H1 (cell line): ENCODE results near the gene C5orf15. TPM values are rescaled to one million over a fixed set of nuclear protein-coding genes. Genes with fewer than 3 reads are reported as not detected.

Experiments
- EP300 ChIP-seq, 2 experiments: IDR thresholded peaks; 1 replicate in 1 of 2; 2 replicates in 1 of 2; pipeline ENCODE4 v1.6.1; 2011 to 2012; ENCODE audit warnings: low read depth in 2 of 2, low read length in 2 of 2, mild to moderate bottlenecking in 2 of 2, borderline replicate concordance in 1 of 2, inconsistent platforms in 1 of 2, moderate library complexity in 1 of 2
- FOSL1 ChIP-seq: IDR thresholded peaks from 2 replicates; pipeline ENCODE4 v1.6.1; 2011; ENCODE audit warnings: mild to moderate bottlenecking, low read depth, low read length, moderate library complexity; ENCODE audit not compliant: insufficient read depth
- PHF8 ChIP-seq: fragments of 200-600 bp; sonication (generic); conservative IDR thresholded peaks from 2 replicates; pipeline ENCODE4 v1.7.1; 2012; ENCODE audit warnings: low read depth, mild to moderate bottlenecking, inconsistent platforms, low read length, moderate library complexity
- RAD21 ChIP-seq, 2 experiments: IDR thresholded peaks in 1 of 2; conservative IDR thresholded peaks in 1 of 2; 2 replicates each; pipeline ENCODE4 v1.6.1; 2011; ENCODE audit warnings: low read depth in 2 of 2, low read length in 2 of 2, improper control_type of control experiment in 1 of 2, inconsistent platforms in 1 of 2, mild to moderate bottlenecking in 1 of 2, moderate library complexity in 1 of 2
- SIN3A ChIP-seq, 2 experiments: IDR thresholded peaks in 1 of 2; conservative IDR thresholded peaks in 1 of 2; 2 replicates each; pipeline ENCODE4 v1.6.1; 2011 to 2012; ENCODE audit warnings: low read length in 2 of 2, improper control_type of control experiment in 1 of 2, low read depth in 1 of 2, mild to moderate bottlenecking in 1 of 2
- TAF7 ChIP-seq: optimal IDR thresholded peaks from 2 replicates; pipeline ENCODE3; 2011; ENCODE audit warnings: low read depth, mild to moderate bottlenecking, inconsistent platforms, low read length, moderate library complexity, borderline replicate concordance
- polyA plus RNA-seq, 7 experiments: library from polyadenylated mRNA; depleted of rRNA in 3 of 7; stranded (reverse) in 5 of 7; unstranded in 2 of 7; fragments of >200 nt in 5 of 7; fragments of 200-250 nt in 2 of 7; gene quantifications; 1 replicate in 5 of 7; 2 replicates in 1 of 7; 4 replicates in 1 of 7; pipeline versions ENCODE4 v1.2.1 to v1.2.3, GENCODE V29; 2011 to 2013; ENCODE audit warnings: missing spikeins in 2 of 7, mixed read lengths in 2 of 7
- total RNA-seq: library from RNA; stranded (reverse); fragmentation: NEBNext Ultra II Directional; extraction: Animal tissue kit (Norgen Biotek cat#: 25700); gene quantifications from 2 replicates; pipeline ENCODE4 v1.2.1, GENCODE V29; 2021
- TF ChIP-seq, protein P1 (sequence below), 3 experiments: IDR thresholded peaks; 1 replicate in 2 of 3; 2 replicates in 1 of 3; pipeline versions ENCODE4 v1.5.1 to v1.6.1; 2011; ENCODE audit warnings: low read length in 3 of 3, mild to moderate bottlenecking in 3 of 3, inconsistent platforms in 2 of 3, low read depth in 1 of 3, moderate library complexity in 1 of 3; ENCODE audit not compliant: insufficient read depth in 1 of 3; ENCODE audit errors: control extremely low read depth in 1 of 3

The C5orf15 gene
- total and polyA plus RNA-seq, 2 of the 8 experiments (the other 6 are each of a cell fraction or from before 2014, with no cell fraction given) = 31.7 to 39.3 TPM

- TF ChIP-seq, protein P1, sequence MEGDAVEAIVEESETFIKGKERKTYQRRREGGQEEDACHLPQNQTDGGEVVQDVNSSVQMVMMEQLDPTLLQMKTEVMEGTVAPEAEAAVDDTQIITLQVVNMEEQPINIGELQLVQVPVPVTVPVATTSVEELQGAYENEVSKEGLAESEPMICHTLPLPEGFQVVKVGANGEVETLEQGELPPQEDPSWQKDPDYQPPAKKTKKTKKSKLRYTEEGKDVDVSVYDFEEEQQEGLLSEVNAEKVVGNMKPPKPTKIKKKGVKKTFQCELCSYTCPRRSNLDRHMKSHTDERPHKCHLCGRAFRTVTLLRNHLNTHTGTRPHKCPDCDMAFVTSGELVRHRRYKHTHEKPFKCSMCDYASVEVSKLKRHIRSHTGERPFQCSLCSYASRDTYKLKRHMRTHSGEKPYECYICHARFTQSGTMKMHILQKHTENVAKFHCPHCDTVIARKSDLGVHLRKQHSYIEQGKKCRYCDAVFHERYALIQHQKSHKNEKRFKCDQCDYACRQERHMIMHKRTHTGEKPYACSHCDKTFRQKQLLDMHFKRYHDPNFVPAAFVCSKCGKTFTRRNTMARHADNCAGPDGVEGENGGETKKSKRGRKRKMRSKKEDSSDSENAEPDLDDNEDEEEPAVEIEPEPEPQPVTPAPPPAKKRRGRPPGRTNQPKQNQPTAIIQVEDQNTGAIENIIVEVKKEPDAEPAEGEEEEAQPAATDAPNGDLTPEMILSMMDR (IDR thresholded peaks at IDR 0.05; ENCODE audit: control extremely low read depth in 1 of 3, insufficient read depth in 1 of 3, low read depth in 1 of 3, low read length in 3 of 3) = no peak
- no peak for TF ChIP-seq FOSL1
- TF ChIP-seq RAD21 (IDR thresholded peaks at IDR 0.05 in 1 of 2, conservative IDR thresholded peaks at IDR 0.05 in 1 of 2; ENCODE audit: low read depth in 2 of 2, low read length in 2 of 2) = no peak
- no peak for TF ChIP-seq EP300 (IDR thresholded peaks at IDR 0.05; ENCODE audit: borderline replicate concordance in 1 of 2, low read depth in 2 of 2, low read length in 2 of 2)
- no peak for TF ChIP-seq PHF8
- TF ChIP-seq SIN3A (conservative IDR thresholded peaks at IDR 0.05 in 1 of 2, IDR thresholded peaks at IDR 0.05 in 1 of 2; ENCODE audit: low read depth in 1 of 2, low read length in 2 of 2) = no peak
- TF ChIP-seq TAF7 = no peak
Observed at GRCh38 chr5:133921069-133921468, 47.4 kb downstream of the C5orf15 start (continued).
